ENCODE results near the gene WDR3. TPM values are rescaled to one million over a fixed set of nuclear protein-coding genes. Genes with fewer than 3 reads are reported as not detected.

Gene WDR3
- total RNA-seq, 3 donors from 2014 or later: 12.1 to 15.4 (median 13.6) TPM

DNA sequence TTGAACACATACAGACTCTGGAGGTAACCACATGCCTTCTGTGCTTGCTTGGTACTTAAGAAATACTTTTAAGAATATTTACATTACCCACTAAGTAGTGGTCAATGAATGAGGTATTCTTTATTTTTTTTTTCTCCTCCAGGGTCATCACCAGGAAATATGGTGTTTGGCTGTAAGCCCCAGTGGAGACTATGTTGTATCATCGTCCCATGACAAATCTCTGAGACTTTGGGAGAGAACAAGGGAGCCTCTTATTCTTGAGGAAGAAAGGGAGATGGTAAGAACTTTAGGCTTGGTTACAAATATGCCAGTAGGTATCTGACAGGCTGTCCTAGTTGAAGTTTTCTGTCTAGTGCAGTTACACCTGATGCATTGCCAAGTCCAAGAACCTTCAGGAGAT, 22.8 kb downstream of the WDR3 start:
- Histone ChIP-seq H3K27ac (no peak overlapping the region), H3K36me3 (peaks cover 28% of the 10 kb centered on the region), H3K4me1 (no peaks in the 10 kb centered on the region), H3K27me3 (no peaks in the 10 kb centered on the region), H3K9me3 (no peaks in the 10 kb centered on the region), H3K4me3 (no peak overlapping the region)
- TF ChIP-seq POLR2A (IDR thresholded peaks at IDR 0.05) (no peak), CTCF (IDR thresholded peaks at IDR 0.05) (no peak), POLR2AphosphoS5 (IDR thresholded peaks at IDR 0.05) (no peak)
- DNase-seq (ENCODE audit: low spot score in 2 of 2): no peak
- intact Hi-C loops (cut with DNase I; ENCODE audit: low total_unique reads): no loop called here

DNA sequence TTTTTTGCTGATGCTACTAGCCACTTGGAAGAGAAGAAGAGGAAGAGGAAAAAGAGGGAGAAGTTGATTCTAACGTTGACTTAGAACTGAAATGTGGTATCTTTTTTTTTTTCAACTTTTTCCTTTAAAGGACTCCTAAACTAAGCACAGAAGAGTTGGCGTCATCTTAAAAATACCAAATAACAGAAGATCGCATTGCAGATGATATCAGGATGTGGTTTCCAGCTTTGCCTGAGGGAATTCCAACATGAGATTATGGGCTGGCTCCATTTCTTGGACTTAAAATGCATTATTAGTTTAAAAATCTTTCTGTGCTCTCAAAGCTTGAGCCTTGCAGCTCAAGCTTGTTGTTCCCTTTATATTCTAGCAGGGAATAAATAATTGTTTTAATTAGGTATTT, 29.8 kb downstream of the WDR3 start:
- intact Hi-C loops (cut with DNase I; ENCODE audit: low total_unique reads): no loop called here
- H3K4me1 ChIP-seq: no peaks in the 10 kb centered on the region
- DNase-seq (ENCODE audit: low spot score in 2 of 2): no peak
- H3K36me3 ChIP-seq: peaks cover 11% of the 10 kb centered on the region
- no peak overlapping the region for H3K4me3 ChIP-seq
- H3K27ac ChIP-seq: no peak overlapping the region
- H3K27me3 ChIP-seq: no peaks in the 10 kb centered on the region
- no peak for TF ChIP-seq CTCF (IDR thresholded peaks at IDR 0.05)
- TF ChIP-seq POLR2AphosphoS5 (IDR thresholded peaks at IDR 0.05): no peak
- TF ChIP-seq POLR2A (IDR thresholded peaks at IDR 0.05): no peak
- H3K9me3 ChIP-seq: no peaks in the 10 kb centered on the region

GRCh38 chr1:117964290-117965038, 34.9 kb downstream of the WDR3 start:
- TF ChIP-seq POLR2A (IDR thresholded peaks at IDR 0.05): no peak
- TF ChIP-seq POLR2AphosphoS5 (IDR thresholded peaks at IDR 0.05): no peak
- TF ChIP-seq CTCF (IDR thresholded peaks at IDR 0.05): no peak
- H3K36me3 ChIP-seq: no peaks in the 10 kb centered on the region
- H3K9me3 ChIP-seq: no peaks in the 10 kb centered on the region
- no peaks in the 10 kb centered on the region for H3K4me1 ChIP-seq
- no peak for DNase-seq (ENCODE audit: low spot score in 2 of 2)
- no peaks in the 10 kb centered on the region for H3K27me3 ChIP-seq
- H3K4me3 ChIP-seq: no peak overlapping the region
- intact Hi-C loops (cut with DNase I; ENCODE audit: low total_unique reads): no loop called here
- H3K27ac ChIP-seq: no peak overlapping the region

- intact Hi-C loops (cut with DNase I; ENCODE audit: low total_unique reads): no loop called here
- DNase-seq (ENCODE audit: low spot score in 2 of 2): no peak
- H3K4me1 ChIP-seq: no peaks in the 10 kb centered on the region
- no peaks in the 10 kb centered on the region for H3K9me3 ChIP-seq
- no peaks in the 10 kb centered on the region for H3K36me3 ChIP-seq
- no peak overlapping the region for H3K4me3 ChIP-seq
- TF ChIP-seq CTCF (IDR thresholded peaks at IDR 0.05): no peak
- no peak for TF ChIP-seq POLR2AphosphoS5 (IDR thresholded peaks at IDR 0.05)
- TF ChIP-seq POLR2A (IDR thresholded peaks at IDR 0.05): no peak
- H3K27ac ChIP-seq: no peak overlapping the region
- no peaks in the 10 kb centered on the region for H3K27me3 ChIP-seq
These were observed 37.9 kb downstream of the WDR3 start for GRCh38 chr1:117967477-117967876.

GRCh38 chr1:117967881-117968280, 38.3 kb downstream of the WDR3 start:
- no peak for DNase-seq (ENCODE audit: low spot score in 2 of 2)
- H3K36me3 ChIP-seq: no peaks in the 10 kb centered on the region
- no peaks in the 10 kb centered on the region for H3K27me3 ChIP-seq
- H3K4me3 ChIP-seq: no peak overlapping the region
- intact Hi-C loops (cut with DNase I; ENCODE audit: low total_unique reads): no loop called here
- H3K4me1 ChIP-seq: no peaks in the 10 kb centered on the region
- H3K27ac ChIP-seq: no peak overlapping the region
- no peaks in the 10 kb centered on the region for H3K9me3 ChIP-seq
- TF ChIP-seq POLR2A (IDR thresholded peaks at IDR 0.05) (no peak), CTCF (IDR thresholded peaks at IDR 0.05) (no peak), POLR2AphosphoS5 (IDR thresholded peaks at IDR 0.05) (no peak)

Measured in breast epithelium (tissue), 4 donors.